SK-N-MC (cell line): ENCODE data around the gene CAGE1.
"Not testable (repeated sequence)": the region's sequence is repeated elsewhere in the genome, so short reads cannot be mapped to it uniquely, and the experiment has no call there.

ENCODE experiments used
- DNase-seq: peaks from one replicate; pipeline ENCODE4 v3.0.0-alpha.2; 2011; ENCODE audit warnings: low read depth, low spot score
- H3K27ac ChIP-seq: fragments of 200-600 bp; sonication (generic); 2 replicates; pipeline ENCODE4 v1.5.1; 2016; ENCODE audit warnings: mixed run types
- H3K36me3 ChIP-seq: fragments of 200-600 bp; sonication (generic); 2 replicates; pipeline ENCODE4 v1.6.1; 2017; ENCODE audit warnings: antibody characterized with exemption, low read length, mixed read lengths; ENCODE audit not compliant: insufficient read depth
- H3K4me3 ChIP-seq: fragments of 200-600 bp; sonication (generic); 2 replicates; pipeline ENCODE4 v1.5.1; 2016
- H3K9ac ChIP-seq: fragments of 200-600 bp; sonication (generic); 2 replicates; pipeline ENCODE4 v1.8.0; 2017; ENCODE audit warnings: mixed run types, mixed read lengths; ENCODE audit not compliant: insufficient read length
- H3K9me3 ChIP-seq: fragments of 200-600 bp; sonication (generic); 2 replicates; pipeline ENCODE4 v1.6.1; 2017; ENCODE audit warnings: low read depth, mild to moderate bottlenecking, antibody characterized with exemption, low read length, moderate library complexity, mixed read lengths
- EZH2 ChIP-seq: fragments of 200-600 bp; sonication (generic); IDR thresholded peaks from one replicate; pipeline ENCODE4 v1.6.1; 2017; ENCODE audit warnings: antibody characterized with exemption
- FOXP2 ChIP-seq: optimal IDR thresholded peaks from 2 replicates; pipeline ENCODE3; 2011; ENCODE audit warnings: mild to moderate bottlenecking, moderate library complexity; ENCODE audit not compliant: insufficient read depth; ENCODE audit errors: extremely low read length, control extremely low read depth
- POLR2AphosphoS5 ChIP-seq: IDR thresholded peaks from 2 replicates; pipeline ENCODE4 v1.6.1; 2012; ENCODE audit warnings: mild to moderate bottlenecking, low read depth, low read length, borderline replicate concordance

The CAGE1 gene

GRCh38 chr6:7347551-7347997 is 42.0 kb downstream of the CAGE1 start:
- TF ChIP-seq POLR2AphosphoS5: peak; percentile 34; the same call in 1 of the 2 replicates
- not testable (repeated sequence) for H3K9ac ChIP-seq, H3K36me3 ChIP-seq, H3K9me3 ChIP-seq, H3K4me3 ChIP-seq
- DNase-seq: peak; percentile 73
- peak overlapping the region; percentile 86 for H3K27ac ChIP-seq

- H3K4me3 ChIP-seq: 0 out of 2 replicates have a peak overlapping the region, but pooled peaks have one; percentile 22
- DNase-seq, H3K9me3 ChIP-seq, H3K36me3 ChIP-seq: not testable (repeated sequence)
- H3K27ac ChIP-seq: peak overlapping the region; percentile 88
- peak overlapping the region; percentile 26 for H3K9ac ChIP-seq
These were observed 44.6 kb downstream of the CAGE1 start for GRCh38 chr6:7344773-7345450.

DNA sequence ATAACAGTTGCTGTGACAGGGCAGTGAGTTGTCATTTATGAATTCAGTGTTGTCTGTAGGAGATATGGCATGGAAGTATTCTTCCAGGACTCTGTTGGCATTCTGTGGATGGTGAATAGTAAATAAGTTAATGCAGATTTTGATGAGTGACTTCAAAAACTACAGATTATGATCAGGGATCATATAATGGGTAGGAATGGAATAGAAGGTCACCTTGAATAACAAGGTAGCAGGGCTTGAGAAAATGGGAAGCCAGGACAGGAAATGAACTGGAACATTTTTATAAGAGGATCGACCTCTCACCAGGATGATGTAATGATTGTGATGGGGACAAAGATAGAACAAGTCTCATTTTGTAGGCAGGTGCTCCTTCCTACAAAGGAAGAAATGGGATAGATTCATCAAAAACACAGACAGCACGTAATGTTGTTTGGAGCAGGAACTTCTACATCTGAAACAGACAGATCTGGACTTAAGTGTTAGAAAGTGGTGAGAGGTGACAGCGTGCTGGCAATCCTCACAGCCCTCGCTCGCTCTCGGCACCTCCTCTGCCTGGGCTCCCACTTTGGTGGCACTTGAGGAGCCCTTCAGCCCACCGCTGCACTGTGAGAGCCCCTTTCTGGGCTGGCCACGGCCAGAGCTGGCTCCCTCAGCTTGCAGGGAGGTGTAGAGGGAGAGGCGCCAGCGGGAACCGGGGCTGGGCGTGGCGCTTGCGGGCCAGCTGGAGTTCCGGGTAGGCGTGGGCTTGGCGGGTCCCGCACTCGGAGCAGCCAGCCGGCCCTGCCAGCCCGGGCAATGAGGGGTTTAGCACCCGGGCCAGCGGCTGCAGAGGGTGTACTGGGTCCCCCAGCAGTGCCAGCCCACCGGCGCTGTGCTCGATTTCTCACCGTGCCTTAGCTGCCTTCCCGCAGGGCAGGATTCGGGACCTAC is 45.7 kb downstream of the CAGE1 start:
- DNase-seq: no peak
- Histone ChIP-seq H3K4me3 (no peak overlapping the region), H3K27ac (no peak overlapping the region), H3K9ac (no peak overlapping the region), H3K9me3 (no peaks in the 10 kb centered on the region), H3K36me3 (no peaks in the 10 kb centered on the region)
- TF ChIP-seq POLR2AphosphoS5: no peak
- no peak for TF ChIP-seq EZH2
- no peak for TF ChIP-seq FOXP2

GRCh38 chr6:7341989-7342742 is 47.4 kb downstream of the CAGE1 start:
- Histone ChIP-seq H3K4me3 (no peak overlapping the region), H3K9ac (no peak overlapping the region), H3K36me3 (no peaks in the 10 kb centered on the region), H3K27ac (no peak overlapping the region), H3K9me3 (no peaks in the 10 kb centered on the region)
- no peak for DNase-seq
- TF ChIP-seq POLR2AphosphoS5: no peak
- TF ChIP-seq EZH2: no peak
- TF ChIP-seq FOXP2: no peak

DNA sequence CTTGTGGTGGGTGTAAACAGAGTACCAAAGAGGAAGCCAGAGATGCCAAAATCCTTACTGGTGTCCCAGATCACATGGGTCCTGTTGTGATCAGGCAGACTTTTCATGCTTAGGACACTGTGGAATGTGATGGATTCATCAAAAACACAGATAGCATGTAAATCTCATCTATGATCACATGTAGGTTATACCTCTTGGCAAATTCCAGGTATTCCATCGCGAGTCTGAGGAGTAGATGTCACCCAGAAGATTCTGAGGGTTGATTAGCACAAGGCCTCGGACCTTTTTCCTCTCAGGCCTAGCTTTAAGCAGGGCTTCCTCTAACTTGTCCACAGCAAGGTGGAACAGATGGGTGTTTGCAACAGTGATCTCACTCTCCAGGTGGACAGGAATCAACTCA is 48.3 kb downstream of the CAGE1 start:
- no peaks in the 10 kb centered on the region for H3K9me3 ChIP-seq
- no peaks in the 10 kb centered on the region for H3K36me3 ChIP-seq
- TF ChIP-seq FOXP2 (no peak), EZH2 (no peak), POLR2AphosphoS5 (no peak)
- no peak overlapping the region for H3K4me3 ChIP-seq
- H3K27ac ChIP-seq: no peak overlapping the region
- H3K9ac ChIP-seq: no peak overlapping the region
- DNase-seq: no peak

DNA sequence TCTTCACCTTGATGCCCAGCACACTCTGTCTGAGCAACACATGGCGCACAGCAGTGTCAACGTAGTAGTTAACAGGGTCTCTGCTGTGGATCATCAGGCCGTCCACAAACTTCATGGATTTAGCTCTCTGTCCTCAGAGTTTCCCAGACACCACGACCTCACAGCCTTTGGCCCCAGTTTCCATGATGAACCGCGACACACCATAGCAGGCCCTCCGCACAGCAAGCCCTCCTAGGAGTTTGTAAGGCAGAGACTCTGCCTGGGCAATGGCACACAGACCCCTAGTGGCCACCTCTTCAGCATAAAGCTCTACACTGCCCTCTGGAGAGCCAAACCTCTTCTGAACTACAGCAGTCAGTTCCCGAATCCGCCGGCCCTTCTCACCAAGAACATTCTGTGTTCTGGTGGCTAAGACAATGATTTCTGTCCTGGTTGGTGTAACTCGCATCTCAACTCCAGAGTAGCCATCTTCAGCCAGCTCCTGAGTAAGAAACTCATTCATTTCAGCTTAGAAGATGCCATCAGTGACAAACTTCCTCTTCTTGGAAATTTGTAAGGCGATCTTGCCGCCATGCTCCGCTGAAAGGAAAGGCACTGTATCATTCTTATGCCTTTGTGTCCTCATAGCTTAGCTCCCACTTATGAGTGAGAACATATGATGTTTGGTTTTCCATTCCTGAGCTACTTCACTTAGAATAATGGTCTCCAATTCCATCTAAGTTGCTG is 50.4 kb downstream of the CAGE1 start:
- H3K27ac ChIP-seq, H3K9ac ChIP-seq, H3K36me3 ChIP-seq, H3K4me3 ChIP-seq, DNase-seq, H3K9me3 ChIP-seq: not testable (repeated sequence)

DNA sequence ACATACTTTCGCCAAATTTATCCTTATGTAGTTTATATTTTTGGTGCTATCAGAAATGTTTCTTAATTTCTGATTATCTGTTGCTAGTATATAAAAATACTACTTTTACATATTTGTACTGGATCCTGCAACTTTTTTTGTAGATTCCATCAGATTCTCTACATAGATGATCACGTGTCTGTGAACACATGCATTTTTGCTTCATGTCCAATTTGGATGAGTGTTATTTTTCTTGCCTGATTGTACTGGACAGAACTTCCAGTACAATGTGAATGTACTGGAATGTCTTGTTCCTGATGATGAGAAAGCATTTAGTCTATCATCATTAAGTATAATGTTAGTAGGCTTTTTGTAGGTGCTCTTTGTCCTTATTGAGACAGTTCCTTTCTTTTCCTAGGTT is 51.5 kb downstream of the CAGE1 start:
- Histone ChIP-seq H3K4me3 (no peak overlapping the region), H3K9ac (no peak overlapping the region), H3K27ac (no peak overlapping the region), H3K36me3 (no peaks in the 10 kb centered on the region), H3K9me3 (no peaks in the 10 kb centered on the region)
- TF ChIP-seq EZH2: no peak
- TF ChIP-seq FOXP2: no peak
- TF ChIP-seq POLR2AphosphoS5: no peak
- no peak for DNase-seq

- Histone ChIP-seq H3K9ac (no peak overlapping the region), H3K4me3 (no peak overlapping the region), H3K27ac (no peak overlapping the region), H3K9me3 (no peaks in the 10 kb centered on the region), H3K36me3 (no peaks in the 10 kb centered on the region)
- no peak for DNase-seq
- no peak for TF ChIP-seq POLR2AphosphoS5
- TF ChIP-seq EZH2: no peak
- TF ChIP-seq FOXP2: no peak
These were observed 54.0 kb downstream of the CAGE1 start for GRCh38 chr6:7335519-7335918.
